PC-3 (cell line): Measurements from ENCODE around the gene MOB2. TPM values are rescaled to one million over a fixed set of nuclear protein-coding genes. Genes with fewer than 3 reads are reported as not detected.

ENCODE experiments used
- ATAC-seq: fragments of 200-7000 bp; cut with Tn5 transposase; 2 replicates; pipeline ENCODE4 v1.9.1; 2020; ENCODE audit warnings: mild to moderate bottlenecking, moderate library complexity
- BruUV-seq: library from RNA; stranded (reverse); fragments of 400-500 nt; replicated peaks from 2 replicates; lab custom pipeline; 2021; lab: Mats Ljungman, UMichigan
- CTCF ChIA-PET: fragments of 300-600 bp; sonication (Branson Sonifier 250); formaldehyde crosslinking; loops from one replicate; lab custom pipeline; 2022; ENCODE audit warnings: antibody characterized with exemption; lab: Charles Lee
- POLR2A ChIA-PET: fragments of 300-600 bp; sonication (Branson Sonifier 250); formaldehyde crosslinking; loops from one replicate; lab custom pipeline; 2022; ENCODE audit warnings: antibody characterized with exemption; ENCODE audit not compliant: unreplicated experiment; lab: Charles Lee
- DNase-seq: peaks from one replicate; pipeline ENCODE4 v3.0.0-alpha.2; 2015
- H2AFZ ChIP-seq: fragments of 300-600 bp; sonication (generic); 2 replicates; pipeline ENCODE4 v1.6.0; 2016; ENCODE audit warnings: antibody characterized with exemption, low read length
- H3F3A ChIP-seq: fragments of 300-600 bp; sonication (generic); one replicate; pipeline ENCODE4 v1.6.0; 2017; ENCODE audit warnings: antibody characterized with exemption, low read length, control low read depth, mild to moderate bottlenecking; ENCODE audit not compliant: unreplicated experiment
- H3K27ac ChIP-seq: fragments of 300-600 bp; sonication (generic); 2 replicates; pipeline ENCODE4 v1.5.1; 2016; ENCODE audit warnings: mild to moderate bottlenecking, low read length
- H3K27me3 ChIP-seq: fragments of 300-600 bp; sonication (generic); 2 replicates; pipeline ENCODE4 v1.6.1; 2016; ENCODE audit warnings: low read length, mixed read lengths
- H3K36me3 ChIP-seq: fragments of 300-600 bp; sonication (generic); 2 replicates; pipeline ENCODE4 v1.6.1; 2016; ENCODE audit warnings: low read depth, mixed run types, low read length, mixed read lengths
- H3K4me1 ChIP-seq: fragments of 300-600 bp; sonication (generic); 2 replicates; pipeline ENCODE4 v1.5.1; 2016; ENCODE audit warnings: low read length; ENCODE audit not compliant: insufficient read depth
- H3K4me2 ChIP-seq: fragments of 300-600 bp; sonication (generic); 2 replicates; pipeline ENCODE4 v1.6.0; 2016; ENCODE audit warnings: low read length
- H3K4me3 ChIP-seq: fragments of 300-600 bp; sonication (generic); 2 replicates; pipeline ENCODE4 v1.5.1; 2016; ENCODE audit warnings: mild to moderate bottlenecking, low read length, mixed read lengths
- H3K79me2 ChIP-seq: fragments of 300-600 bp; sonication (generic); 2 replicates; pipeline ENCODE4 v1.6.1; 2017; ENCODE audit warnings: low read length, mixed read lengths
- H3K9ac ChIP-seq: fragments of 300-600 bp; sonication (generic); 2 replicates; pipeline ENCODE4 v1.6.0; 2016; ENCODE audit warnings: mild to moderate bottlenecking, low read length
- H3K9me2 ChIP-seq: fragments of 300-600 bp; sonication (generic); replicated peaks from 2 replicates; pipeline ENCODE4 v1.6.1; 2016; ENCODE audit warnings: mixed run types, low read length, mixed read lengths
- H3K9me3 ChIP-seq: fragments of 300-600 bp; sonication (generic); 2 replicates; pipeline ENCODE4 v1.6.1; 2016; ENCODE audit warnings: low read length, mixed read lengths
- H4K20me1 ChIP-seq: fragments of 300-600 bp; sonication (generic); 2 replicates; pipeline ENCODE4 v1.6.1; 2016; ENCODE audit warnings: low read length, mixed read lengths
- EZH2 ChIP-seq: fragments of 300-600 bp; sonication (generic); IDR thresholded peaks from one replicate; pipeline ENCODE4 v1.6.1; 2017; ENCODE audit warnings: antibody characterized with exemption, mild to moderate bottlenecking, low read length; ENCODE audit not compliant: unreplicated experiment
- EZH2phosphoT487 ChIP-seq: fragments of 300-600 bp; sonication (generic); IDR thresholded peaks from 2 replicates; pipeline ENCODE4 v1.6.1; 2018; ENCODE audit warnings: mild to moderate bottlenecking, antibody characterized with exemption, low read length, borderline replicate concordance
- intact Hi-C: fragments of 100-400 bp; cut with micrococcal nuclease; formaldehyde crosslinking; loops from 2 replicates; pipeline ENCODE4 v1.9.0; 2023
- total RNA-seq: library from RNA; depleted of rRNA; stranded (reverse); fragments of >200 nt; gene quantifications from 2 replicates; pipeline ENCODE4 v1.2.3, GENCODE V29; 2014
- TF ChIP-seq, protein P1 (sequence below): fragments of 300-600 bp; sonication (generic); conservative IDR thresholded peaks from 2 replicates; pipeline ENCODE4 v1.5.1; 2017; ENCODE audit warnings: antibody characterized with exemption, low read depth, mild to moderate bottlenecking, low read length

The MOB2 gene
- total RNA-seq, 1 experiment from 2014 or later: 31.0 TPM

DNA sequence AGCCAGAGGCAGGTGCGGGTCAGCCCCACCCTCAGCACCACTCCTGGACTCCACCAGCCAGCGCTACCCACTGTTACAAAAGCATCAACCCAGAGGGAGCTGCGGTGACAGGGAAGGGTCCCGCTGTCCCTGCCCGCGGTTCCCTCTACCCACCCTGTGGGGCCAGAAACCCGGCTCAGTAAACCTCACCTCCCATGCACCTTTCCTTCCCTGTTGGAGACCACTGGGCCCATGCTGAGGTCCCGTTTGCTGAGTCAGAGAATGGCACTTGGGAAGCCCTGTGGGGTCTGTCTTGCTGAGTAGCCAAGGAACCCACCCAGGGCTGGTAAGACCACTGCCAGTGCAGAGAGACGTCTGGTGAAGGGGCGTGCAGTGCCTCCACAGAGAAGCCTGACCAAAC lies 42.1 kb upstream of the MOB2 start:
- Histone ChIP-seq H3K4me1 (no peaks in the 10 kb centered on the region), H3K4me3 (no peak overlapping the region), H2AFZ (no peak overlapping the region), H3K9me2 (no peaks in the 10 kb centered on the region), H3K36me3 (no peaks in the 10 kb centered on the region), H3K27ac (no peak overlapping the region), H3K27me3 (no peaks in the 10 kb centered on the region), H4K20me1 (no peaks in the 10 kb centered on the region), H3K9me3 (no peaks in the 10 kb centered on the region), H3F3A (no peaks in the 10 kb centered on the region), H3K4me2 (no peak overlapping the region), H3K9ac (no peak overlapping the region), H3K79me2 (peaks cover 72% of the 10 kb centered on the region)
- DNase-seq (no peak), ATAC-seq (no peak)
- POLR2A ChIA-PET: no interaction called here
- intact Hi-C loops: no loop called here
- BruUV-seq: no TSS peak
- CTCF ChIA-PET: no interaction called here
- TF ChIP-seq EZH2 (no peak), EZH2phosphoT487 (no peak)
- TF ChIP-seq, protein P1, sequence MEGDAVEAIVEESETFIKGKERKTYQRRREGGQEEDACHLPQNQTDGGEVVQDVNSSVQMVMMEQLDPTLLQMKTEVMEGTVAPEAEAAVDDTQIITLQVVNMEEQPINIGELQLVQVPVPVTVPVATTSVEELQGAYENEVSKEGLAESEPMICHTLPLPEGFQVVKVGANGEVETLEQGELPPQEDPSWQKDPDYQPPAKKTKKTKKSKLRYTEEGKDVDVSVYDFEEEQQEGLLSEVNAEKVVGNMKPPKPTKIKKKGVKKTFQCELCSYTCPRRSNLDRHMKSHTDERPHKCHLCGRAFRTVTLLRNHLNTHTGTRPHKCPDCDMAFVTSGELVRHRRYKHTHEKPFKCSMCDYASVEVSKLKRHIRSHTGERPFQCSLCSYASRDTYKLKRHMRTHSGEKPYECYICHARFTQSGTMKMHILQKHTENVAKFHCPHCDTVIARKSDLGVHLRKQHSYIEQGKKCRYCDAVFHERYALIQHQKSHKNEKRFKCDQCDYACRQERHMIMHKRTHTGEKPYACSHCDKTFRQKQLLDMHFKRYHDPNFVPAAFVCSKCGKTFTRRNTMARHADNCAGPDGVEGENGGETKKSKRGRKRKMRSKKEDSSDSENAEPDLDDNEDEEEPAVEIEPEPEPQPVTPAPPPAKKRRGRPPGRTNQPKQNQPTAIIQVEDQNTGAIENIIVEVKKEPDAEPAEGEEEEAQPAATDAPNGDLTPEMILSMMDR: no peak

DNA sequence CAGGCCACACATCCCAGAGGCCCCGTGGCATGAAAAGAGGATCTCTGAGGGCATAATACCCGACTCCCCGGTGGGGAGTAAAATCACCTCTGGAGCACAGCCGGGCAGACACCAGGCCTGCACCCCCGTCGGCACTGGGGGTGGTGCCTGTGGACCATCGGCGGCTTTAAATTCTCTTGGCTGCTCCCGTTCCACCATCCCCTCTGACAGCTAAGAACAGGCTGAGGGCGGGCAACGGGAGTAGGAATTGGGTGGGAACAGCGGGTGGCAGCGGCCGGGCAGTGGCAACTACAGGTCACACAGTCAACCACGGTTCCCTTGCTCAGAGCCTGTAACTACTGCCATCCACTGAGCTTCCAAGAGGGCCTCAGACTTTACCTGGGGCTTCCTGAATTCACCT lies 40.2 kb upstream of the MOB2 start:
- no peak overlapping the region for H2AFZ ChIP-seq
- H3K4me3 ChIP-seq: no peak overlapping the region
- TF ChIP-seq EZH2phosphoT487 (no peak), EZH2 (no peak)
- TF ChIP-seq, protein P1: no peak
- H3K27ac ChIP-seq: no peak overlapping the region
- no peaks in the 10 kb centered on the region for H3K4me1 ChIP-seq
- no peaks in the 10 kb centered on the region for H3K9me3 ChIP-seq
- POLR2A ChIA-PET: no interaction called here
- H3K9ac ChIP-seq: no peak overlapping the region
- peaks cover 69% of the 10 kb centered on the region for H3K79me2 ChIP-seq
- BruUV-seq: no TSS peak
- no peaks in the 10 kb centered on the region for H4K20me1 ChIP-seq
- intact Hi-C loops: no loop called here
- DNase-seq (no peak), ATAC-seq (no peak)
- no peaks in the 10 kb centered on the region for H3K9me2 ChIP-seq
- no peaks in the 10 kb centered on the region for H3K36me3 ChIP-seq
- H3K27me3 ChIP-seq: no peaks in the 10 kb centered on the region
- CTCF ChIA-PET: no interaction called here
- H3F3A ChIP-seq: no peaks in the 10 kb centered on the region
- no peak overlapping the region for H3K4me2 ChIP-seq

DNA sequence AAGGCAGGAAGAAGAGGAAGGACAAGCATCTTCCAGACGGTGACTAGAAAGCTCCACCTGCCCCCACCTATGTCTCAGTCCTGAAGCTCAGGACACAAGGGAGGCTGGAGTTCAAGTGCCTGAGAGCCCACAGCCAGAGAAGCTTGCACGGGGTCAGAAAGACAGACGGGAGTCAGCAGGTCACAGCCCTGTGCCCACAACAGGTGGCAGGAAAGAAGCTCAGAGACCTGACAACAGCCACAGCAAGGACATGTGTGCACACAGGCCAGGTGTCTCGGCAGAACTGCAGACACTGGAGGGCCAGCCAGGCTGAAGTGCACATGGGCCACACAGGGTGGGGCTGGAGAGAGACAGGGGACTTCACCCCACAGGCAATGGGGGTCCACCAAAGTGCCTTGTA lies 37.2 kb upstream of the MOB2 start:
- no peaks in the 10 kb centered on the region for H3K4me1 ChIP-seq
- no peaks in the 10 kb centered on the region for H3F3A ChIP-seq
- H3K9ac ChIP-seq: no peak overlapping the region
- TF ChIP-seq EZH2phosphoT487 (no peak), EZH2 (no peak)
- TF ChIP-seq, protein P1: no peak
- no peak overlapping the region for H3K4me3 ChIP-seq
- H3K79me2 ChIP-seq: peaks cover 50% of the 10 kb centered on the region
- no peak overlapping the region for H3K4me2 ChIP-seq
- H3K9me2 ChIP-seq: no peaks in the 10 kb centered on the region
- BruUV-seq: no TSS peak
- H3K36me3 ChIP-seq: no peaks in the 10 kb centered on the region
- no peaks in the 10 kb centered on the region for H3K27me3 ChIP-seq
- CTCF ChIA-PET: no interaction called here
- DNase-seq (no peak), ATAC-seq (no peak)
- intact Hi-C loops: no loop called here
- POLR2A ChIA-PET: no interaction called here
- no peaks in the 10 kb centered on the region for H3K9me3 ChIP-seq
- no peaks in the 10 kb centered on the region for H4K20me1 ChIP-seq
- H2AFZ ChIP-seq: no peak overlapping the region
- H3K27ac ChIP-seq: no peak overlapping the region
